Sigmoid colon (tissue), 4 donors: ENCODE measurements around the gene IFNGR1.

Experiments
- POLR2AphosphoS5 ChIP-seq, 4 donors: sonication (generic); formaldehyde crosslinking; IDR thresholded peaks; one replicate each; pipeline ENCODE4 v1.6.1; 2017; ENCODE audit warnings: antibody characterized with exemption in 4 of 4
- TF ChIP-seq, protein P1 (sequence below), 4 experiments: fragments of 450-650 bp in 3 of 4; fragments of 200-600 bp in 1 of 4; IDR thresholded peaks; one replicate each; pipeline ENCODE4 v1.5.1; 2016 to 2019; ENCODE audit warnings: antibody characterized with exemption in 4 of 4, mild to moderate bottlenecking in 3 of 4, moderate library complexity in 2 of 4

DNA sequence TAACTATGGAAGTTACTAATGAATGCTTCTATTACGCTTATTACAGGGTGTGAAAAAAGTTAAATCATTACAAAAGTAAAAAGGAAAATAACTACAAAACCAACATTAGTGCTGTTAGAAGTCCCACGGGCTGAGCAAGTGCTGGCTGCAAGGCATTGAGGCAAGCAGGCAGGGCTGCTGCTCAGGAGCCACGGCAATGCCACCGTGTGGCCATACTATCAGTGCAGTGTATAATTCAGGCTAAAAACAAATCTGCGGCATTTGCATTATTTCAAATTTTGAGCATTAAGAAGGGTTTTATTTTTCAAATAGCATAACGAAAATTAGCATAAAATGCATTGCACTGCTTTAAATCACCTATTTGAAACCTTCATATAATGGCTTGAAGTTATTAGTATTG, 17.1 kb downstream of the IFNGR1 start:
- no peak for TF ChIP-seq POLR2AphosphoS5 (IDR thresholded peaks at IDR 0.05)
- TF ChIP-seq, protein P1, sequence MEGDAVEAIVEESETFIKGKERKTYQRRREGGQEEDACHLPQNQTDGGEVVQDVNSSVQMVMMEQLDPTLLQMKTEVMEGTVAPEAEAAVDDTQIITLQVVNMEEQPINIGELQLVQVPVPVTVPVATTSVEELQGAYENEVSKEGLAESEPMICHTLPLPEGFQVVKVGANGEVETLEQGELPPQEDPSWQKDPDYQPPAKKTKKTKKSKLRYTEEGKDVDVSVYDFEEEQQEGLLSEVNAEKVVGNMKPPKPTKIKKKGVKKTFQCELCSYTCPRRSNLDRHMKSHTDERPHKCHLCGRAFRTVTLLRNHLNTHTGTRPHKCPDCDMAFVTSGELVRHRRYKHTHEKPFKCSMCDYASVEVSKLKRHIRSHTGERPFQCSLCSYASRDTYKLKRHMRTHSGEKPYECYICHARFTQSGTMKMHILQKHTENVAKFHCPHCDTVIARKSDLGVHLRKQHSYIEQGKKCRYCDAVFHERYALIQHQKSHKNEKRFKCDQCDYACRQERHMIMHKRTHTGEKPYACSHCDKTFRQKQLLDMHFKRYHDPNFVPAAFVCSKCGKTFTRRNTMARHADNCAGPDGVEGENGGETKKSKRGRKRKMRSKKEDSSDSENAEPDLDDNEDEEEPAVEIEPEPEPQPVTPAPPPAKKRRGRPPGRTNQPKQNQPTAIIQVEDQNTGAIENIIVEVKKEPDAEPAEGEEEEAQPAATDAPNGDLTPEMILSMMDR (IDR thresholded peaks at IDR 0.05): no peak
